ENCODE measurements around the gene FBXW7.
A peak's percentile ranks its signal among the peaks of the same experiment; 100 is the strongest.

The FBXW7 gene

GRCh38 chr4:152352215-152352614, 183.7 kb downstream of the FBXW7 start:
- H3K79me1 ChIP-seq (ENCODE audit: low read length), result no peaks in the 10 kb centered on the region
- H3K36me3 ChIP-seq (ENCODE audit: control insufficient read depth in 1 of 2, insufficient read depth in 2 of 2, low read length in 2 of 2), result no peaks in the 10 kb centered on the region
- peak overlapping the region; percentile 30 for H4K8ac ChIP-seq (ENCODE audit: low read depth, low read length)
- no peak overlapping the region for H3K9ac ChIP-seq (ENCODE audit: low read length)
- no peak overlapping the region for H2BK12ac ChIP-seq (ENCODE audit: low read length)
- no peaks in the 10 kb centered on the region for H3K4me1 ChIP-seq (ENCODE audit: control insufficient read depth in 1 of 2, insufficient read depth in 2 of 2, low read length in 2 of 2)
- peak overlapping the region; percentile 49 for H2BK5ac ChIP-seq (ENCODE audit: low read depth, low read length, poor library complexity)
- no peak overlapping the region for H2AK5ac ChIP-seq (ENCODE audit: low read length)
- H3K23ac ChIP-seq (ENCODE audit: low read length), result no peak overlapping the region
- peak overlapping the region; percentile 28 for H3K27ac ChIP-seq (ENCODE audit: low read depth, low read length)
- H4K91ac ChIP-seq (ENCODE audit: low read depth, low read length), result no peak overlapping the region
- H2AFZ ChIP-seq (ENCODE audit: insufficient read depth, low read length, poor library complexity), result no peak overlapping the region
- no peaks in the 10 kb centered on the region for H3K9me3 ChIP-seq (ENCODE audit: insufficient read depth, low read depth, low read length)
- H3K18ac ChIP-seq (ENCODE audit: low read length), result no peak overlapping the region
- H3K27me3 ChIP-seq (ENCODE audit: insufficient read depth, low read length), result no peaks in the 10 kb centered on the region
- no peak overlapping the region for H3K14ac ChIP-seq (ENCODE audit: low read length)
- H3K4ac ChIP-seq (ENCODE audit: low read depth, low read length), result no peak overlapping the region
- DNase-seq, result no peak
- no CpG with 5 or more reads among the region's 4 CpGs for WGBS (ENCODE audit: extremely low coverage, insufficient coverage, insufficient read length)
- H3K79me2 ChIP-seq (ENCODE audit: control insufficient read depth, insufficient read depth, low read length, poor library complexity), result no peaks in the 10 kb centered on the region
- H2BK120ac ChIP-seq (ENCODE audit: insufficient read depth, low read length, poor library complexity), result no peak overlapping the region
- peak overlapping the region; percentile 46 for H3K4me2 ChIP-seq (ENCODE audit: low read length)
- H4K12ac ChIP-seq (ENCODE audit: low read depth, low read length), result no peak overlapping the region
- H3K4me3 ChIP-seq (ENCODE audit: low read depth, low read length), result no peak overlapping the region

GRCh38 chr4:152351080-152351479, 184.8 kb downstream of the FBXW7 start:
- no peak overlapping the region for H4K12ac ChIP-seq (ENCODE audit: low read depth, low read length)
- H3K9me3 ChIP-seq (ENCODE audit: insufficient read depth, low read depth, low read length), result no peaks in the 10 kb centered on the region
- H2AFZ ChIP-seq (ENCODE audit: insufficient read depth, low read length, poor library complexity), result no peak overlapping the region
- no peak overlapping the region for H2BK12ac ChIP-seq (ENCODE audit: low read length)
- no peak overlapping the region for H2AK5ac ChIP-seq (ENCODE audit: low read length)
- no peak overlapping the region for H4K8ac ChIP-seq (ENCODE audit: low read depth, low read length)
- H3K27ac ChIP-seq (ENCODE audit: low read depth, low read length), result no peak overlapping the region
- no peak overlapping the region for H3K23ac ChIP-seq (ENCODE audit: low read length)
- H3K4me3 ChIP-seq (ENCODE audit: low read depth, low read length), result no peak overlapping the region
- WGBS (ENCODE audit: extremely low coverage, insufficient coverage, insufficient read length), result no CpG with 5 or more reads among the region's 2 CpGs
- H3K4me1 ChIP-seq (ENCODE audit: control insufficient read depth in 1 of 2, insufficient read depth in 2 of 2, low read length in 2 of 2), result no peaks in the 10 kb centered on the region
- no peaks in the 10 kb centered on the region for H3K27me3 ChIP-seq (ENCODE audit: insufficient read depth, low read length)
- no peak overlapping the region for H3K4me2 ChIP-seq (ENCODE audit: low read length)
- peaks cover 0 to 2% of the 10 kb centered on the region in 2 experiments for H3K36me3 ChIP-seq (ENCODE audit: control insufficient read depth in 1 of 2, insufficient read depth in 2 of 2, low read length in 2 of 2)
- DNase-seq, result no peak
- no peaks in the 10 kb centered on the region for H3K79me2 ChIP-seq (ENCODE audit: control insufficient read depth, insufficient read depth, low read length, poor library complexity)
- no peaks in the 10 kb centered on the region for H3K79me1 ChIP-seq (ENCODE audit: low read length)
- no peak overlapping the region for H3K4ac ChIP-seq (ENCODE audit: low read depth, low read length)
- H2BK5ac ChIP-seq (ENCODE audit: low read depth, low read length, poor library complexity), result no peak overlapping the region
- no peak overlapping the region for H3K14ac ChIP-seq (ENCODE audit: low read length)
- H3K18ac ChIP-seq (ENCODE audit: low read length), result no peak overlapping the region
- H2BK120ac ChIP-seq (ENCODE audit: insufficient read depth, low read length, poor library complexity), result no peak overlapping the region
- no peak overlapping the region for H3K9ac ChIP-seq (ENCODE audit: low read length)
- H4K91ac ChIP-seq (ENCODE audit: low read depth, low read length), result no peak overlapping the region

GRCh38 chr4:152348670-152349069, 187.2 kb downstream of the FBXW7 start:
- Histone ChIP-seq H3K14ac (ENCODE audit: low read length) (no peak overlapping the region), H4K8ac (ENCODE audit: low read depth, low read length) (no peak overlapping the region), H3K79me2 (ENCODE audit: control insufficient read depth, insufficient read depth, low read length, poor library complexity) (no peaks in the 10 kb centered on the region), H2BK120ac (ENCODE audit: insufficient read depth, low read length, poor library complexity) (no peak overlapping the region), H3K4me3 (ENCODE audit: low read depth, low read length) (no peak overlapping the region), H4K12ac (ENCODE audit: low read depth, low read length) (no peak overlapping the region), H2AFZ (ENCODE audit: insufficient read depth, low read length, poor library complexity) (no peak overlapping the region), H3K18ac (ENCODE audit: low read length) (no peak overlapping the region), H3K23ac (ENCODE audit: low read length) (no peak overlapping the region), H2AK5ac (ENCODE audit: low read length) (no peak overlapping the region), H4K91ac (ENCODE audit: low read depth, low read length) (no peak overlapping the region), H3K27ac (ENCODE audit: low read depth, low read length) (no peak overlapping the region), H3K4ac (ENCODE audit: low read depth, low read length) (no peak overlapping the region), H3K9ac (ENCODE audit: low read length) (no peak overlapping the region), H3K27me3 (ENCODE audit: insufficient read depth, low read length) (no peaks in the 10 kb centered on the region), H3K36me3 (ENCODE audit: control insufficient read depth in 1 of 2, insufficient read depth in 2 of 2, low read length in 2 of 2) (peaks cover 0 to 2% of the 10 kb centered on the region in 2 experiments), H3K4me2 (ENCODE audit: low read length) (no peak overlapping the region), H3K79me1 (ENCODE audit: low read length) (no peaks in the 10 kb centered on the region), H2BK5ac (ENCODE audit: low read depth, low read length, poor library complexity) (no peak overlapping the region), H2BK12ac (ENCODE audit: low read length) (no peak overlapping the region), H3K4me1 (ENCODE audit: control insufficient read depth in 1 of 2, insufficient read depth in 2 of 2, low read length in 2 of 2) (no peaks in the 10 kb centered on the region), H3K9me3 (ENCODE audit: insufficient read depth, low read depth, low read length) (no peaks in the 10 kb centered on the region)
- no peak for DNase-seq
- WGBS (ENCODE audit: extremely low coverage, insufficient coverage, insufficient read length), result no CpG with 5 or more reads among the region's 1 CpG

- no peak overlapping the region for H4K8ac ChIP-seq (ENCODE audit: low read depth, low read length)
- no peaks in the 10 kb centered on the region for H3K4me1 ChIP-seq (ENCODE audit: control insufficient read depth in 1 of 2, insufficient read depth in 2 of 2, low read length in 2 of 2)
- H3K4ac ChIP-seq (ENCODE audit: low read depth, low read length), result no peak overlapping the region
- H3K23ac ChIP-seq (ENCODE audit: low read length), result no peak overlapping the region
- H3K9ac ChIP-seq (ENCODE audit: low read length), result no peak overlapping the region
- no peak overlapping the region for H3K18ac ChIP-seq (ENCODE audit: low read length)
- H3K79me2 ChIP-seq (ENCODE audit: control insufficient read depth, insufficient read depth, low read length, poor library complexity), result no peaks in the 10 kb centered on the region
- no peak overlapping the region for H2AFZ ChIP-seq (ENCODE audit: insufficient read depth, low read length, poor library complexity)
- no peak overlapping the region for H2BK5ac ChIP-seq (ENCODE audit: low read depth, low read length, poor library complexity)
- H4K91ac ChIP-seq (ENCODE audit: low read depth, low read length), result no peak overlapping the region
- no peak overlapping the region for H2BK120ac ChIP-seq (ENCODE audit: insufficient read depth, low read length, poor library complexity)
- H3K4me2 ChIP-seq (ENCODE audit: low read length), result no peak overlapping the region
- no peak overlapping the region for H2AK5ac ChIP-seq (ENCODE audit: low read length)
- H4K12ac ChIP-seq (ENCODE audit: low read depth, low read length), result no peak overlapping the region
- WGBS (ENCODE audit: extremely low coverage, insufficient coverage, insufficient read length), result no CpG with 5 or more reads among the region's 4 CpGs
- no peak overlapping the region for H3K4me3 ChIP-seq (ENCODE audit: low read depth, low read length)
- H3K14ac ChIP-seq (ENCODE audit: low read length), result no peak overlapping the region
- H3K9me3 ChIP-seq (ENCODE audit: insufficient read depth, low read depth, low read length), result no peaks in the 10 kb centered on the region
- H3K36me3 ChIP-seq (ENCODE audit: control insufficient read depth in 1 of 2, insufficient read depth in 2 of 2, low read length in 2 of 2), result peaks cover 0 to 2% of the 10 kb centered on the region in 2 experiments
- H3K27ac ChIP-seq (ENCODE audit: low read depth, low read length), result no peak overlapping the region
- H3K79me1 ChIP-seq (ENCODE audit: low read length), result no peaks in the 10 kb centered on the region
- no peak for DNase-seq
- no peak overlapping the region for H2BK12ac ChIP-seq (ENCODE audit: low read length)
- H3K27me3 ChIP-seq (ENCODE audit: insufficient read depth, low read length), result no peaks in the 10 kb centered on the region
These were observed 188.9 kb downstream of the FBXW7 start for GRCh38 chr4:152346979-152347378.
